H1 (cell line): ENCODE measurements around the gene AGBL1. TPM values are rescaled to one million over a fixed set of nuclear protein-coding genes. Genes with fewer than 3 reads are reported as not detected.

ENCODE experiments used
- ATF2 ChIP-seq: IDR thresholded peaks from 2 replicates; pipeline ENCODE4 v1.6.1; 2012; ENCODE audit warnings: low read length, inconsistent platforms
- BRCA1 ChIP-seq: IDR thresholded peaks from 2 replicates; pipeline ENCODE4 v1.6.1; 2012; ENCODE audit warnings: low read depth, low read length, improper control_type of control experiment
- CHD7 ChIP-seq: fragments of 300-600 bp; sonication (generic); IDR thresholded peaks from 2 replicates; pipeline ENCODE4 v1.7.1; 2012; ENCODE audit warnings: low read length, moderate library complexity, mild to moderate bottlenecking, inconsistent platforms; ENCODE audit not compliant: insufficient replicate concordance
- FOSL1 ChIP-seq: IDR thresholded peaks from 2 replicates; pipeline ENCODE4 v1.6.1; 2011; ENCODE audit warnings: mild to moderate bottlenecking, low read depth, low read length, moderate library complexity; ENCODE audit not compliant: insufficient read depth
- JUND ChIP-seq: IDR thresholded peaks from 2 replicates; pipeline ENCODE4 v1.6.1; 2011; ENCODE audit warnings: mild to moderate bottlenecking, improper control_type of control experiment, low read length
- MAFK ChIP-seq: IDR thresholded peaks from 2 replicates; pipeline ENCODE4 v1.6.1; 2012; ENCODE audit warnings: low read depth, mild to moderate bottlenecking, improper control_type of control experiment, low read length
- POU5F1 ChIP-seq: IDR thresholded peaks from 2 replicates; pipeline ENCODE4 v1.6.1; 2011; ENCODE audit warnings: low read depth, mild to moderate bottlenecking, low read length, moderate library complexity
- SP2 ChIP-seq: IDR thresholded peaks from 2 replicates; pipeline ENCODE4 v1.6.1; 2012; ENCODE audit warnings: mild to moderate bottlenecking, low read length, inconsistent platforms
- SUZ12 ChIP-seq: fragments of 200-600 bp; sonication (generic); IDR thresholded peaks from 2 replicates; pipeline ENCODE4 v1.6.1; 2012; ENCODE audit warnings: mild to moderate bottlenecking, inconsistent platforms, low read length, moderate library complexity, mixed read lengths
- polyA plus RNA-seq, 7 experiments: library from polyadenylated mRNA; depleted of rRNA in 3 of 7; stranded (reverse) in 5 of 7; unstranded in 2 of 7; fragments of >200 nt in 5 of 7; fragments of 200-250 nt in 2 of 7; gene quantifications; 1 replicate in 5 of 7; 2 replicates in 1 of 7; 4 replicates in 1 of 7; pipeline versions ENCODE4 v1.2.1 to v1.2.3, GENCODE V29; 2011 to 2013; ENCODE audit warnings: missing spikeins in 2 of 7, mixed read lengths in 2 of 7
- total RNA-seq: library from RNA; stranded (reverse); fragmentation: NEBNext Ultra II Directional; extraction: Animal tissue kit (Norgen Biotek cat#: 25700); gene quantifications from 2 replicates; pipeline ENCODE4 v1.2.1, GENCODE V29; 2021

Gene AGBL1
- total and polyA plus RNA-seq, 2 of the 8 experiments (the other 6 are each of a cell fraction or from before 2014, with no cell fraction given), result not detected

- TF ChIP-seq CHD7 (no peak), SUZ12 (no peak), MAFK (no peak), FOSL1 (no peak), ATF2 (no peak), POU5F1 (no peak), JUND (no peak), SP2 (no peak), BRCA1 (no peak)
Observed at GRCh38 chr15:86445579-86446252, 366.0 kb downstream of the AGBL1 start (continued).
